ENCODE results near the gene PUS1. TPM values are rescaled to one million over a fixed set of nuclear protein-coding genes. Genes with fewer than 3 reads are reported as not detected.
"Not testable (repeated sequence)": the region's sequence is repeated elsewhere in the genome, so short reads cannot be mapped to it uniquely, and the experiment has no call there.

The PUS1 gene
- total RNA-seq, result 71.2 and 79.2 TPM in 2 replicates

GRCh38 chr12:131928711-131929580, at the start of gene PUS1:
Gene PUS1 (plus strand): TSS chr12:131929276. CDS start chr12:131929723, 447 bp downstream.
- Mint-ChIP-seq H3K27me3 (ENCODE audit: low read depth) (no peaks in the 10 kb centered on the region), H3K9me3 (no peaks in the 10 kb centered on the region), H3K27ac (peak within 1 kb of the TSS; percentile 92), H3K36me3 (ENCODE audit: low read depth) (peaks cover 35% of the 10 kb centered on the region), H3K4me1 (ENCODE audit: low read depth) (peaks cover 17% of the 10 kb centered on the region), H3K4me3 (ENCODE audit: low read depth) (peak within 1 kb of the TSS; percentile 98)
- DNase-seq (ENCODE audit: low spot score), result peak; percentile 92
- intact Hi-C loops (cut with micrococcal nuclease), result loop anchor here (1.0 kb wide), 3 partner anchors 20 to 155 kb away; partner anchors contain the start of genes EP400 and ULK1

- H3K4me3 Mint-ChIP-seq (ENCODE audit: low read depth), result no peak overlapping the region
- H3K27ac Mint-ChIP-seq, result no peak overlapping the region
- H3K9me3 Mint-ChIP-seq, result peaks cover 7% of the 10 kb centered on the region
- H3K36me3 Mint-ChIP-seq (ENCODE audit: low read depth), result no peaks in the 10 kb centered on the region
- no peak for DNase-seq (ENCODE audit: low spot score)
- no peaks in the 10 kb centered on the region for H3K4me1 Mint-ChIP-seq (ENCODE audit: low read depth)
- intact Hi-C loops (cut with micrococcal nuclease), result no loop called here
- no peaks in the 10 kb centered on the region for H3K27me3 Mint-ChIP-seq (ENCODE audit: low read depth)
Measured at GRCh38 chr12:131882804-131883520, 46.1 kb upstream of the PUS1 start.

- Mint-ChIP-seq H3K4me1 (ENCODE audit: low read depth) (no peaks in the 10 kb centered on the region), H3K9me3 (peaks cover 7% of the 10 kb centered on the region)
- intact Hi-C loops (cut with micrococcal nuclease), result no loop called here
Measured at GRCh38 chr12:131883521-131883900, 45.6 kb upstream of the PUS1 start.

GRCh38 chr12:131885076-131885475, 44.0 kb upstream of the PUS1 start:
- H3K9me3 Mint-ChIP-seq; H3K4me1 Mint-ChIP-seq (ENCODE audit: low read depth); intact Hi-C loops (cut with micrococcal nuclease); H3K27ac Mint-ChIP-seq; H3K27me3 Mint-ChIP-seq (ENCODE audit: low read depth); H3K4me3 Mint-ChIP-seq (ENCODE audit: low read depth); H3K36me3 Mint-ChIP-seq (ENCODE audit: low read depth); DNase-seq (ENCODE audit: low spot score): not testable (repeated sequence)

More at GRCh38 chr12:131883521-131883900, 45.6 kb upstream of the PUS1 start:
- no peak for DNase-seq (ENCODE audit: low spot score)
- no peak overlapping the region for H3K4me3 Mint-ChIP-seq (ENCODE audit: low read depth)
- no peaks in the 10 kb centered on the region for H3K36me3 Mint-ChIP-seq (ENCODE audit: low read depth)
- H3K27ac Mint-ChIP-seq, result no peak overlapping the region
- no peaks in the 10 kb centered on the region for H3K27me3 Mint-ChIP-seq (ENCODE audit: low read depth)

GRCh38 chr12:131885543-131886057, 43.5 kb upstream of the PUS1 start:
- Mint-ChIP-seq H3K9me3 (peaks cover 7% of the 10 kb centered on the region), H3K27ac (no peak overlapping the region), H3K36me3 (ENCODE audit: low read depth) (no peaks in the 10 kb centered on the region), H3K27me3 (ENCODE audit: low read depth) (peaks cover 5% of the 10 kb centered on the region), H3K4me3 (ENCODE audit: low read depth) (no peak overlapping the region), H3K4me1 (ENCODE audit: low read depth) (no peaks in the 10 kb centered on the region)
- intact Hi-C loops (cut with micrococcal nuclease), result no loop called here
- no peak for DNase-seq (ENCODE audit: low spot score)

- H3K36me3 Mint-ChIP-seq (ENCODE audit: low read depth); H3K27me3 Mint-ChIP-seq (ENCODE audit: low read depth); H3K27ac Mint-ChIP-seq; DNase-seq (ENCODE audit: low spot score); H3K9me3 Mint-ChIP-seq; H3K4me3 Mint-ChIP-seq (ENCODE audit: low read depth); H3K4me1 Mint-ChIP-seq (ENCODE audit: low read depth): not testable (repeated sequence)
- intact Hi-C loops (cut with micrococcal nuclease), result loop anchor here (10.0 kb wide), 1 partner anchor 177 kb away; the partner anchor contains the start of gene SFSWAP
Measured at GRCh38 chr12:131891722-131892121, 37.4 kb upstream of the PUS1 start.

GRCh38 chr12:131892711-131893604, 36.1 kb upstream of the PUS1 start:
- Mint-ChIP-seq H3K27me3 (ENCODE audit: low read depth) (peaks cover 5% of the 10 kb centered on the region), H3K4me1 (ENCODE audit: low read depth) (peaks cover 6% of the 10 kb centered on the region), H3K27ac (no peak overlapping the region), H3K9me3 (no peaks in the 10 kb centered on the region), H3K36me3 (ENCODE audit: low read depth) (no peaks in the 10 kb centered on the region), H3K4me3 (ENCODE audit: low read depth) (no peak overlapping the region)
- no peak for DNase-seq (ENCODE audit: low spot score)
- intact Hi-C loops (cut with micrococcal nuclease), result loop anchor here (10.0 kb wide), 1 partner anchor 178 kb away; the partner anchor contains the start of gene SFSWAP

GRCh38 chr12:131893605-131894312, 35.3 kb upstream of the PUS1 start:
- peaks cover 5% of the 10 kb centered on the region for H3K27me3 Mint-ChIP-seq (ENCODE audit: low read depth)
- H3K4me3 Mint-ChIP-seq (ENCODE audit: low read depth), result peak overlapping the region; percentile 8
- no peaks in the 10 kb centered on the region for H3K9me3 Mint-ChIP-seq
- no peak overlapping the region for H3K27ac Mint-ChIP-seq
- peaks cover 6% of the 10 kb centered on the region for H3K4me1 Mint-ChIP-seq (ENCODE audit: low read depth)
- H3K36me3 Mint-ChIP-seq (ENCODE audit: low read depth), result no peaks in the 10 kb centered on the region
- intact Hi-C loops (cut with micrococcal nuclease), result loop anchor here (1.0 to 10.0 kb wide), 4 partner anchors 36 to 211 kb away; partner anchors contain the start of genes EP400, PUS1 and SFSWAP
- DNase-seq (ENCODE audit: low spot score), result no peak

- Mint-ChIP-seq H3K4me3 (ENCODE audit: low read depth) (peak within 1 kb of the TSS; percentile 81), H3K27ac (peak within 1 kb of the TSS; percentile 72), H3K4me1 (ENCODE audit: low read depth) (peaks cover 6% of the 10 kb centered on the region), H3K27me3 (ENCODE audit: low read depth) (peaks cover 3% of the 10 kb centered on the region), H3K9me3 (no peaks in the 10 kb centered on the region), H3K36me3 (ENCODE audit: low read depth) (no peaks in the 10 kb centered on the region)
- intact Hi-C loops (cut with micrococcal nuclease), result loop anchor here (1.0 to 10.0 kb wide), 4 partner anchors 35 to 212 kb away; partner anchors contain the start of genes EP400, PUS1 and SFSWAP
- DNase-seq (ENCODE audit: low spot score), result peak; percentile 88
Measured at GRCh38 chr12:131894313-131894860, 34.7 kb upstream of the PUS1 start, which contains the start of gene ULK1. Gene ULK1 (plus strand): TSS chr12:131894622. CDS start chr12:131895002, 380 bp downstream.

GRCh38 chr12:131894981-131895639, 34.0 kb upstream of the PUS1 start:
- peak overlapping the region; percentile 81 for H3K4me3 Mint-ChIP-seq (ENCODE audit: low read depth)
- H3K4me1 Mint-ChIP-seq (ENCODE audit: low read depth), result peaks cover 6% of the 10 kb centered on the region
- no peaks in the 10 kb centered on the region for H3K27me3 Mint-ChIP-seq (ENCODE audit: low read depth)
- H3K9me3 Mint-ChIP-seq, result no peaks in the 10 kb centered on the region
- DNase-seq (ENCODE audit: low spot score), result no peak
- intact Hi-C loops (cut with micrococcal nuclease), result loop anchor here (1.0 to 10.0 kb wide), 4 partner anchors 34 to 213 kb away; partner anchors contain the start of genes EP400, PUS1 and SFSWAP
- H3K36me3 Mint-ChIP-seq (ENCODE audit: low read depth), result no peaks in the 10 kb centered on the region
- H3K27ac Mint-ChIP-seq, result peak overlapping the region; percentile 72

- peak overlapping the region; percentile 81 for H3K4me3 Mint-ChIP-seq (ENCODE audit: low read depth)
- H3K4me1 Mint-ChIP-seq (ENCODE audit: low read depth), result peaks cover 6% of the 10 kb centered on the region
- DNase-seq (ENCODE audit: low spot score), result no peak
- H3K36me3 Mint-ChIP-seq (ENCODE audit: low read depth), result no peaks in the 10 kb centered on the region
- peak overlapping the region; percentile 72 for H3K27ac Mint-ChIP-seq
- no peaks in the 10 kb centered on the region for H3K9me3 Mint-ChIP-seq
- H3K27me3 Mint-ChIP-seq (ENCODE audit: low read depth), result no peaks in the 10 kb centered on the region
- intact Hi-C loops (cut with micrococcal nuclease), result loop anchor here (10.0 kb wide), 1 partner anchor 181 kb away; the partner anchor contains the start of gene SFSWAP
Measured at GRCh38 chr12:131895640-131896079, 33.4 kb upstream of the PUS1 start.
